ENCODE measurements around the gene HOXD3.

The HOXD3 gene

GRCh38 chr2:176164611-176165369 is 7.7 kb downstream of the HOXD3 start:
- no peak for DNase-seq

GRCh38 chr2:176165370-176166050 is 8.4 kb downstream of the HOXD3 start:
- no peak for DNase-seq

GRCh38 chr2:176166272-176166671 is 9.2 kb downstream of the HOXD3 start:
- DNase-seq: no peak

GRCh38 chr2:176167398-176167797 is 10.3 kb downstream of the HOXD3 start:
- no peak for DNase-seq

- DNase-seq: no peak
Observed at GRCh38 chr2:176169181-176169580, 12.1 kb downstream of the HOXD3 start.

- no peak for DNase-seq
Observed at GRCh38 chr2:176169711-176170110, 12.6 kb downstream of the HOXD3 start.

GRCh38 chr2:176170602-176171305 is 13.6 kb downstream of the HOXD3 start:
- DNase-seq: no peak

- DNase-seq: no peak
Observed at GRCh38 chr2:176171351-176172006, 14.4 kb downstream of the HOXD3 start.

- DNase-seq: no peak
Observed at GRCh38 chr2:176172007-176172894, 15.1 kb downstream of the HOXD3 start.

- DNase-seq: no peak
Observed at GRCh38 chr2:176172895-176173566, 15.9 kb downstream of the HOXD3 start.

GRCh38 chr2:176173567-176174381 is 16.7 kb downstream of the HOXD3 start:
- no peak for DNase-seq

GRCh38 chr2:176174382-176174823 is 17.3 kb downstream of the HOXD3 start:
- DNase-seq: no peak

GRCh38 chr2:176174824-176175708 is 18.0 kb downstream of the HOXD3 start:
- DNase-seq: peak; percentile 67

- DNase-seq: no peak
Observed at GRCh38 chr2:176175709-176176607, 18.9 kb downstream of the HOXD3 start.

GRCh38 chr2:176177580-176178037 is 20.5 kb downstream of the HOXD3 start:
- DNase-seq: no peak

GRCh38 chr2:176178038-176178756 is 21.1 kb downstream of the HOXD3 start:
- no peak for DNase-seq

GRCh38 chr2:176178757-176179295 is 21.7 kb downstream of the HOXD3 start:
- DNase-seq: no peak
